ENCODE results near the gene MYOZ2. TPM values are rescaled to one million over a fixed set of nuclear protein-coding genes. Genes with fewer than 3 reads are reported as not detected.

MYOZ2 gene
- 0.29 and 0.48 TPM in 2 replicates for total RNA-seq (2014; rRNA removed; shearing (Covaris generic))

DNA sequence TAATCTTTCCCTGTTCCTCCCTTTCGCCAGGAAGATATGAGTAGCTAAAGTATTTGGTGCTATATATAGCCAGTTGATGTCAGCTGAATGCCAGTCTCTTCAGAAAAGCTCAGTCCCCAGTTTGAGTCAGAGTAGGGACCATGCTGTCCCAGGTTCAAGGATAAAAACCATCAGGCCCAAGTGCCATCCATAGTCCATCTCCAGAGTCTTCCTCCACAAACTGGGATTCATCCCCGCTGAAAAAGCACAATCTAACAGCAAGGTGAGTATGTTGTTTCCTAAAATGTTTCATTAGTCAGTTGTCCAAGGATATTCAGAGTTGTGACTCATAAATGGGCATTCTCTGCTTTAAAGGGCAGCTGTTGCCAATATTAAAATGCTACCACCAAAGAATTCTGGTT is at the start of gene MYOZ2:
Gene MYOZ2 (plus strand): TSS at position 112 of the 401 bp plus-strand sequence. CDS start 694 bp downstream, outside the sequence.
- peak; percentile 34 for DNase-seq (ENCODE audit: low read depth)

DNA sequence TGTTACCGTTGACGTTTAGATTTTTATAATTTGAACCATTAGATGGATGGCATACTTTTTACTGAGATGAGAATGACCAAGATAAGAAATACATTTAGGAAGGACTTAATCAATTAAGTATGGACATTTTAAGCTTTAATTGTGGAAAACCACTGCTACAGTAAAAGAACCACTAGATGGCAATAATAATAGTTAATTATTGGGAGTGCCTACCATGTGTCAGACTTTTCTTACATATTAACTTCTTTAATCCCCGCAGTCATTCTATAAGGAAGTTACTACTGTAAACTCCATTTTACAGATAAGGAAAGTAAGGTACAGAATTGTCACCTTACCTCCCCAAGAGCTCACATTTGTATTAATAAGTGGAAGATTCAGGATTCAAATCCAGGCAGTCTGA is 48.5 kb upstream of the MYOZ2 start:
- DNase-seq (ENCODE audit: low read depth), result peak; percentile 17

DNA sequence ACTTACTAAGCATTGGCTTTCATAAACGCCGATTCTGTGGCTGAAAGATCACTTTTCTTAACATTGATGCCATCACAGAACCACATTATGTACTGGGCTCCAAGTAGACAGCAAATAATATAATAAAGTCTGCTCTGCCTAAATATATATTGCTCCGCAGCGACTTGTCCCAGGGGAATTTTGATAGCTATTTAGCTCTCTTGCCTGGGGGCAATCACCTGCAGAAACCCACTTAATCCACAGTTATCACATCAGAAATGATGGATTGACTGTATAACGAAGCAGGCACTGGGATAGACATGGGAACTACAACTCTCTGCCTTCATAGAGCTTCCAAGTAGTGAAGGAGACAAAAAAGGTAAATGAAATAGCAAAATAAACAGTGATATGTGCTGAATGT is 48.0 kb upstream of the MYOZ2 start:
- peak; percentile 13 for DNase-seq (ENCODE audit: low read depth)

DNA sequence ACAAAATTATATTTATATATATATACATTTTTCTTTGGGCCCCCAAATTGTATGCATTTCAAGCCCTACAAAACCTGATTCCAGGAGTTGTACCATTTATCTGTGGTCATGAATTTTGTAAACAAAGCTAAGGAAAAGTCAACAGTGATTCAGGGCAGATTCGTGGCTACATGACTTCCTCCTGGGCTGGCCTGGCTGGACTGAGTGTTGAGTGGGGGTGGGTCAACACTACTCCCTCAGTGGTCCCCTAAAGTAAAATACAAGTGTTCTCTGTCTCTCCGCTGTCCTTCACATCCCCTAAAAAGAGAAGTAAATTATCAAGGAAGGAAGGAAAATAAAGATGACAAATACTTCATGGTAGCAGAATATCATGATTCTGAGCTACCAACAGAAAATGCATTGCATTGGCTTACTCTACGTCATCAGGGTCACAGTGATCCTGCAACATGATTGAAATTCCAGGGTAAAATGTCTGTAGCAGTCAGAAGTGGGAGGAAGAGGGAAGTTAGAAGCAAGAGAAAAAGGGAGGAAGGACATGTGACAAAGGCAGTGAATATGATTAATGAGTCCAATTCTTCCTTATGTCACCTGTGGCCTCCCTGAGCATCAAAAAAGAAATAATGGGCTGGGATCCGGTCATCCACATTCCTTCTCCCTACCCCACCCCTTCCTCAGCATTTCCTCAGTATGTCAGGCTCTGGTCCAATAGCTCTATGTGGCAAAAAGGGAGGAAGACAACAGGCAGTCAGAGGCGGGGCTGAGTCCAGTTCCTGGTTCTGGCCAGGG is 42.4 kb upstream of the MYOZ2 start:
- DNase-seq (ENCODE audit: low read depth), result no peak

DNA sequence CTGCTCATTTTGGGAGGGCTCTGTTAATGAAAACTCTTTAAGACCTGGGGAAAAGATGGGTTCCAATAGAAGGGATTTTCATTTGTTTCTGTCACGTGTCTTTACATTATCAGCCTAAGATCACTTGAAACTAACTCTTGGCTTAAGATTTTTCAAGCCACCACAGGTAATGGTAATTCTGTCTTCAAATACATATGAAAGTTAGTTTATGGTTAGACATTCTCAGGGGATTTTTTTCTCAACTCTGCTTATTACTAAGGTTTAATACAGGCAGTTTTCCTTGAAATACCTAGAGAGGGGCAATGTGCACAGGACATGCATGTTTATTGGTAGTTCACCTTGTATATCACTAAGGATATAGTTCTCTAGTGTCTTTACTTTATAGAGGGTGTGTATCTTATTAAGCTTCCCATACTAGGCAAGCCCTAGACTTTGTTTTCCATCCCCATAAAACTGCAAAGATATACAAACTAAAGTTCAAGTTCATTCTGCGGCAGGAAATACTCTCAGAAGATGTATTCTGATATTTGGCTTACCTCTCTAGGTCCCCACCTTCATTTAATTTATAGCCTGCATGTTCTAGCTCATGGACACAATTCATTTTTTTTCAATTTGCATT is 38.2 kb upstream of the MYOZ2 start:
- DNase-seq (ENCODE audit: low read depth), result no peak

DNA sequence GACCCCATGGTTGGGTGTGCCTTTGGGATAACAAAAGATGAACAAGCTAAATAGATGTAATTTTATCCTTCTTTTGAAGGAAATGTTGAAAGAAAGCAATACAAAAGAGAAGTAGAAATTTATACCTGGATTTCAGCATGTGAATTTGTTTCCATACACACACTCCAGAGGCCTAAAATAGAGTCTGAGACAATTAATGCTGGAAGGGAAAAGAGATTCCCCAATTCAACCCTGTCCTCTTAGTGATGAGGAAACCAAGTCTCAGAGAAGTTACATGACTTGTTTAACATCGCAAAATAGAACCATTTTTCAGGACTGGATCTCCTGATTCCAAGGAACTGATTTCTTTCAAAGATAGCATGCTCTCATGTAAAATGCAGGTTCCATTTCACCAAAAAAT is 37.3 kb upstream of the MYOZ2 start:
- DNase-seq (ENCODE audit: low read depth), result no peak

DNA sequence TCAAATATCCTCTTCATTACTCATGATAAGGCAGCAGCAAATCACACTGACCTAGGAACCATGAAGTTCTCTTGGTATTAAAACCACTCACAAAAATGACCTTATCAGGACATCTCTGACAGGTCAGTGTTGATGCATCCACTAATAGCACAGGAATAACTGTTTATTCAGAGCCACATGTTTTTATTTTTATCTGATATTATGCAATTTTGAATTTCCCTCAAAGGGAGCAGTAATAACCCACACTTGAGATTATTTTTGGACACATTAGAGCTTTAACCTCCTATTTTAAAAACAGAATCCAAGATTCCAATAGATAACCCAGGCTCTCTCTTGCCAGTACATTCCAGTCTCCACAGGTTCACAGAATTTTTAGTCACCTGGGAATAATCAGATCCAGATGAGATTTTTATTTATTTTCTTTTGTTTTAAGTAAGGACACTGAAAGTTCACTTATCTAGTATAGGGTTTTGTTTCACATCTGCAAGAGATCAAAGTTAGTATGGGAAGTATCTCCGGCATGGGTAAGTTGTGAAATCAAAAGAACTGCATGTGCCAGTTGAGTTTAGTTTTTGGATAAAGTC is 36.3 kb upstream of the MYOZ2 start:
- peak; percentile 75 for DNase-seq (ENCODE audit: low read depth)

DNA sequence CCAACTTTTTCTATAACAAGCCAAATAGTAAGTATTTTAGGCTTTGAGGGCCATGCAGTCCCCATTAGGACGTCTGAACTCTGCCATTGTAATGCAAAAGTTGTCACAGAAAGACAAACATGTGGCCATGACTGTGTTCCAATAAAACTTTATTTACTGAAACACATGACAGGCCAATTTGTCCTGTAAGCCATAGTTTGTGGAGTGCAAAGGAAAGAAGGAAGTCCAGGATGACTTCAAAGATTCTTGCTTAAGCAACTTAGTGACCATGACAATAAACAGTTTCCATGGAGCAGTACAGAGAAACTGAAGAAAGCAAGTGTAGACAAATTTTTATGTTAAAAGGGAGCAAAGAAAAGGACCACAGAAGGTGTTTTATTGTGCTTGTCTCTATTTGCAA is 35.0 kb upstream of the MYOZ2 start:
- no peak for DNase-seq (ENCODE audit: low read depth)

DNA sequence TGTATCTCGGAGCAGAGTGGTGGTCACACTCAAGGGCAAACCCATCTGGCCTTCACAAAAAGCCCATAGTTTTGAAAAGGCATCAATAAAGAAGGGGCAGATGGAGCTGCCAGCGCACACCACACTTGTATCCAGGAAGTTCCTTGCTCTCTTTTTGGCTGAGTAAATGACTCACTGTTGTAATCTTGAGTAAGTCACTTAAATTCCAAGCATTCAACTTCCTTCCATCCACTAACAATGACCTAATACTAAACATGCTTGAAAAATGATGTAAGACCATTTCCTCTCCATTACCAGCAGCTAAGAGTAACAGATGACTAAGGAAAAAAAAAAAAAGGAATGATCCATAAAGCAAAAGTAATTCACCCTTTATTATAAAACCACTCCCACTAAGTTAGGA is 32.4 kb upstream of the MYOZ2 start:
- DNase-seq (ENCODE audit: low read depth), result peak; percentile 93

DNA sequence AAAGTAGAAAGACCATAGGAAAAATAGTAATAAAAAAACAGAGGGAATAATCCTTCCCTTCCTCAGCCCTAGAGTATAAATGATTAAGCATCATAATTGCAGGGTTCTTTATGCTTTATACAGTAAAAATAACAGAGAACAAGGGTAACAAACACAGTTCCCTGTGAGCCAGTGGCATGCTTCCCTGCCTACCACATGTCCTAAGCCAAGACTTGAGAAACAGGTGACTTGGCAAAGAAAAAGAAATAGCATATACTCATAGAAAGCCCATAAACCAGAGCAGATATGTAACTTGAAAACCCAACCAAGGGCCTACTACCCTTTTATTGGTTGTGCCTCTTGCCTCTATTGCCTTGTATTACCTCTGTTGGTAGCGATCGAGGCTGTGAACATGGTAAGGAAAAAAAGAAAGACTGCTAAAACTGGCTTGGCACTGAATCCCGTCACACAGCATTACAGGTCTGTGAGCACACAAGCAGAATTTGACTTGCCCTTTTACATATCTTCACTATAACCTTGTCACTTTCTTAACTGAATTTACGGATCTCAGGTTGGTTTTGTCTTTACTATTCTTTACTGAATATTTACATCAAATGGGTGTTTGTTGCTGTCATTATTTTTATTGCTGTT is 30.9 kb upstream of the MYOZ2 start:
- DNase-seq (ENCODE audit: low read depth), result no peak

DNA sequence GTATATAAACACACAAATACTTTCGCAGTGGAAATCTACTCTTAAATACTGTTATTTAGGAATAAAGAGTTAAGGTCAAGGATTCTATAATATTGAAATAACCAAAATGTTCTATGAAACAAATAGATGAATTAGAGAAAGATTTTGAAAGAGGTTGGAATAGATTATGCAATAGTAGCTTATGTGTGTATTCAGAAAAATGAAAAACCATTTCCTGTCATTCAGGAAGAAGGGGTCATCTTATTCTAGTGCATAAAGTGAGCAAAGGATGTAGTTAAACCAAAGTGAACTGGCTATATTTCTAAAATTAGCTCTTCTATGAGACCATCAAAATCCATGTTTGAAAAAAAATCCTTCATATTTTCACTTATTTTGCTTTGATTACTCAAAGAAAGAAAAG is 30.0 kb upstream of the MYOZ2 start:
- no peak for DNase-seq (ENCODE audit: low read depth)

DNA sequence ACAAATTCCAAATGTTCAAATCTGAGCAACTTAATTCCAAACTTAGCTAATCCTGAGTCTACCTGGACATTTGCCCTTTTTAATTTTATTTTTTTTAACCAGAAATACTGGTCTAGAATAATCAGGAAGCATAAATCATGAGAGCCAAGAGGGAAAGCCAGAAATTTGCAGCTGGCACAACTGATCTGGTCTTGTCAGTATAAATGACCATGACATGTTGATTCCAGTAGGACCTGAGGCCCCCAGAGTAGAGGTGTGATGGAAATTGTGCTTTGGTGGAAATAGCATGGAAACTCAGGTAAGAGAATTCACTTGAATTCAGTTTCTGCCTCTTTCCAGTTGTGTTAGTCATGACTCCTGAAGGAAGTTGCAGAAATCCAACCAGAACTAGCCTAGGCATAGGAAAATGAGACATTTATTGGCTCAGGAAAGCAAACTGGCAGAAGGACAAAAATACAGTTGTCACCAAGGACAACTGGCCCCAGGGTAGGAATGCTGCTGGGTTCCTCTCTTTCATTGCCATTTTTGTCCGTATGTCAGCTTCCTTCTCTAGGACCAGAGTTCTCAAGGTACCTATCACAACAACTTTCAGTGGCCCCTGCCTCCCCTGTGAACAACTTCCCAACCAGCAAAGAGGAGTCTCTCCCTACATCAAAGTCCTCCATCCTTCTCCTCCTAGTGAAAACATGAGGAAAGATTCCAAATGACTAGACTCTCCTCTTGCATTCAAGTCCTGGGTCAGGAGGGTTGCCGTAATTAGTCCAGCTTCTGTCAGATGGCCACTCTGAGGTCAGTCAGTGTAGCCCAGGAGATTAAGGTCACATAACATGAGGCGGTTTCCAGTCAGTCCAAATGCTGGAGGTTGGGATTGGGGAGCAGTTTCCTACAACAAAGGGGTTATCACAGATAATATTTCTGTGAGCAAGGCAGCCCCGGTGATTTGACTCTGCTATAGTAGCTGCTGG is 29.3 kb upstream of the MYOZ2 start:
- peak; percentile 67 for DNase-seq (ENCODE audit: low read depth)

DNA sequence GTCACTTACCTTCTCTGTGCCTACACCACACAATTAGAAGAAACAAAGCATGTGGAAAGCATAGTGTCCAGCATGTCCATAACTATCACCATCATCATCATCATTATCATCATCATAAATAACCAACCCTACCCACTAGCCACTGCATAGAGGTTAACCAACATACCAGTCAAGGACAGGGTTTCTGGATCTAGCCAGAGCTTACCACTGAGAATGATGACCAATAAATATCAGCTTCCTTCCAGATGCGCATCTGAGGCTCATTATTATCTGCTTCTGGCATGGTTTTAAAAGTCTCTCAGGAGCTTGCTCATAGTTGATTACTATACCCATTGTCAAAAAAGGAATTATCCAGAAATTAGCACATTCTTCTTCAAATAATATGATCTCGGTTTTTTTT is 25.5 kb upstream of the MYOZ2 start:
- DNase-seq (ENCODE audit: low read depth), result no peak

DNA sequence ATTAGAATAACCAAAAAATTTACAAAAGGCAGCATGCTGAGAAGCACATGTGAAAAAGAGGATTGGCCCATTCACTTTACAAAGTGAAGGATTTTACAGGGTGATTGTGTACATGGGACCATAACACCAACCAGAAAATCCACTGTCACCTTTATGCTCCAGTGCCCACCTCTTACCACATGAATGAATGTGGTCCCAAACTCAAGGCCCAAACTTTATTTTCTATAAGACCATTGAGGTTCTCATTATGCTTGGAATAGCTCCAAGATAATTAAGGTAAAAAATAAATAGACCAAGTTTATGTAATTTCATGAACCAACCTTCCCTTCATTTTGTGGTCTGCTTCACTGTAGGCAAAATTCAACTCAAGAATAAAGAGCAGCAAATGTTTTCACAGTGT is 24.3 kb upstream of the MYOZ2 start:
- no peak for DNase-seq (ENCODE audit: low read depth)

DNA sequence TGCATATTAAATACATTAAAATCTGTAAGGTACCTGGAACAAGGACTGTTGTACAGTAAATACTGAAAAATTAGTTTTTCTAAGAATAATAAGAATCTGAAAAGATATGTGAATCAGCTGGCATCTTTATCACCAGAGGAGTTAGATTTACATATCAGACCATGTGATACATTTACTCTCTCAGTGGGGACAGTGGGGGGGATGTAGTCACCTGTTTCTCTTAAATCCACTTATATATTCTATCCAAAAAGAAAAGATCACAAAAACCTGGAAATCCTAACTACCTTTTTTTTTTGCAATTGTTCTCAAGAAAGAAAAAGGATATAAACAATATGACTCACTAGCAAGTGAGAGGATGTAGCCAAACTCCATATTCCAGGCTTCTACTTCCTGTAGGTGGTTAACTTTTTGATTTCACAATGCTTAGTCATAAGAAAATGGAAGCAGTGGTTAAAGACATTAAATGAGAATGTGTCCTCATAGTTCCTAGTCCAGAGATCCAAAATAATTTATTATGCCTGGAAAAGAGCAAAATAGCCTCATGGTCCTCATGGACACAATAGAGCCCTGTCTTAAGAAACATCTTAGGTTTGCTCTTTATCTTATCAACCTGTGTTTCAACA is 22.5 kb upstream of the MYOZ2 start:
- DNase-seq (ENCODE audit: low read depth), result peak; percentile 89

DNA sequence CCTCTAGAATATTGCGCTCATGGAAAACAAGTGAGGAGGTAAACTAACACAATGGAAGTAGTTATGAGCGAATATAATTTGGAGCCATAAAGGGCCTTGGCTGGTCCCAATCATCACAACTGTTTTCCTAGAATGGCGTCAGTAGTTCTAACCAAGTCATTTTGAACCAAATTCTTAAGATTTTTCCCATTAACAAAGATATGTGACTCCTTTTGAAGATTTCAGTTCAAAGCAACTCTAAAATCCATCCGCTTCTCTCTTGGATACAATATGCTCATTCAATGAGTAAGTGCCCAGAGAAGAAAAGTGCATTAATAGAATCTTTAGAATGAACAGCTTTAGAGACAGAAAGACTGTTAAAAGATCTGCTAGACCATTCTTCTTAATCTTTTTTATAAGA is 19.6 kb upstream of the MYOZ2 start:
- peak; percentile 28 for DNase-seq (ENCODE audit: low read depth)

DNA sequence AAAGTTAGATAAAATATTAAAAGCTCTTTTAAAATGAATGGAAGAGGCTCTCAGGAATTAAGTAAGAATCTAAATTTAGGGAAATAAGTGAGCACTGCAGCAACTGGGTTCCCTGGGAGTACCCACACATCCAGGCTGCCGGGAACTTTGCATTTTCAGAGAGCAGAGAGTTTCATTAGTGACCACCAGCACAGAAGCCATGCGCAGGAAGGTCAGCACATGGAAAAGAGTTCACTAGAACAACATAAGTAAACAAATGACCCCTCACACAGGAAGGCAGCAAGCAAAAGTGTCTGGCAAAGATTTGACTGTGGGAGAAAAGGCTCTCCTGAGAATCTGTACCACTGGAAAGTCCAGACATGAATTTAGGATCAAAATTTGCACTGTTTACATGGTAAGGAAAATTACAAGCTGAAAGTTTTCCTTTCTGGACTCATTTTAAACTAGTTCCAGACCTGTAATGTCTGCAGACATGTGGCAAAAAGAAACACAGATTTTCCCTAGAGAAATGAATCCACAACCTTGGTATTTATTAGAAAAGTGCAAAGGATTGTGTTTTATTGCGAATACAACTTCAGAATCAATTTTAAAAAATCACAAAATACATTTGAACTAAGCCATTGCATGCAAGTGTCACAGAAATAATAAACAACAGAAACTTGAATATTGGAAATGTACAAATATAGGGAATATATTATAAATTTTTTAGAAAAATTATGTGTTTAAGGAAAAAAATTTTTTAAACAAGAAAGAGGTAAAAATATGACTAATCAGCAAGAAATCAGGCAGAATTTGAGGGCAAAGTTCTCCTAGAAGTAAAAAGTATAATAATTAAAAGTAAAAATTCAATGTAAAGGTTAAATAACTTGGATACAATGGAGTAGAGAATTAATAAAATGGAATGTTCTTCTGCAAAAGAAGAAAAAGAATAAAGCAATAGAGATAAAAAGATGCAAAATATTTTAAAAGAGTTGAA is 18.4 kb upstream of the MYOZ2 start:
- no peak for DNase-seq (ENCODE audit: low read depth)

DNA sequence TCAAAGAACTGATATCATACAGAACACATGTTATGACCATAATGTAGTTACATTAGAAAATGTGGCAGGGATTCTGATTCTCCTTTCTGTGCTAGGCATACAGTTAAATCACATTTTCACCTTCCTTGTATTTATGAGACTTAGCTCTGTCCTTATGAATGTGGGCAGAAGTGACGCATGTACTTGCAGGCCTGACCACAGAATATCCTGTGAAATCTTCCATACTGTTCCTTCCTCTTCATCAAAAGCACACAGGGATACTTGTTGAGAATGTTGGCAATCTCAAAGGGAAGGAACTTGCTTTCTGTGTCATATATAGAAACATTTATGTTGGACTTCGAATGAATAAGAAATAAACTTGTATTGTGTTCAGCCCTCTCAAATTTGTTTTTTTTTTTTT is 17.2 kb upstream of the MYOZ2 start:
- DNase-seq (ENCODE audit: low read depth), result peak; percentile 75

DNA sequence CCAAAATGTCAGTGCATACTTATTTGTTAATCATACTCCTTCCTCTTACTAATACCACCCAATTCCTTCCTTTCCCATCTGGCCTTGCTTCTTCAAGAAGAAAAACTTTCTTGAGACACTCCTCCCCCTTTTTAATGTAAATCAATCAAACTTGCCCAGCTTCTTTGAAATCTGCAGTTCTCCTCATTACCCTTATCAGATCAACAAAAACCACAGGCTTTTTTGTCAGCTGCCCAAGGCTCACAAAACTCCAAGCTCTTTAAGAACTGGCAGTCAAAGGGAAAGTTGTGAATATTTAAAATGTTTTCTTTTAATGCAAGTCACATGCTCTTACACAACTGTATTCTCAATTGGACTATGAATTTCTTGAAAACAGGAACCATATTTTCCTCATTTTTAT is 11.3 kb upstream of the MYOZ2 start:
- peak; percentile 67 for DNase-seq (ENCODE audit: low read depth)

DNA sequence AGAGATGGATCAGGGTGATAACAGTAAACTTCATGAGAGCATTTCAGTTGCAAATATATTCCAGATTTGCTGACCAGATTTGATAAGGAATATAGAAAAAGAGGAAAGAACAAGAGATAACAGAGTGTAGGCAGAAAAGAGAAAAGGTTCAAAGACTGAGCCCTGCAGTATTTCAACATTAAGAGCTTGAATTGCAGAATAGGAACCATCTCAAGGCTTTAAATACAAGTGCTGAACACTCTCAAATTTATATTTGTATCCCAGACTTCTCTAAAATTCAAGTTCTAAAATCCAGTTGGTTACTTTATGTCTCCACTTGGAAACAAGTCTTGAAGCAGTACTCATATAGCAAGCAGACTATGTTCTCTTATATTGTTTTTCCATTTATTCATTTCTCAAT is 9.7 kb upstream of the MYOZ2 start:
- no peak for DNase-seq (ENCODE audit: low read depth)
